HG02938 (cell line): ENCODE results near the gene DNTTIP2.

ENCODE experiments used
- ATAC-seq: cut with Tn5 transposase; IDR thresholded peaks from one replicate; pipeline ENCODE4 v1.9.1; 2021; ENCODE audit warnings: mild to moderate bottlenecking, moderate library complexity; ENCODE audit not compliant: unreplicated experiment

DNTTIP2 gene

GRCh38 chr1:93816970-93817678 is 61.9 kb downstream of the DNTTIP2 start:
- ATAC-seq: no peak
